Measurements from ENCODE around the gene COL3A1.

GRCh38 chr2:188956290-188956689 lies 17.9 kb upstream of the COL3A1 start:
- TF ChIP-seq CTCF (IDR thresholded peaks at IDR 0.05; ENCODE audit: low read depth, low read length) = no peak
- no peak for TF ChIP-seq POLR2A (IDR thresholded peaks at IDR 0.05; ENCODE audit: extremely low read depth, insufficient read length)

Measured in NB4 (cell line).